Measurements from ENCODE around the gene L3MBTL2.

L3MBTL2 gene

DNA sequence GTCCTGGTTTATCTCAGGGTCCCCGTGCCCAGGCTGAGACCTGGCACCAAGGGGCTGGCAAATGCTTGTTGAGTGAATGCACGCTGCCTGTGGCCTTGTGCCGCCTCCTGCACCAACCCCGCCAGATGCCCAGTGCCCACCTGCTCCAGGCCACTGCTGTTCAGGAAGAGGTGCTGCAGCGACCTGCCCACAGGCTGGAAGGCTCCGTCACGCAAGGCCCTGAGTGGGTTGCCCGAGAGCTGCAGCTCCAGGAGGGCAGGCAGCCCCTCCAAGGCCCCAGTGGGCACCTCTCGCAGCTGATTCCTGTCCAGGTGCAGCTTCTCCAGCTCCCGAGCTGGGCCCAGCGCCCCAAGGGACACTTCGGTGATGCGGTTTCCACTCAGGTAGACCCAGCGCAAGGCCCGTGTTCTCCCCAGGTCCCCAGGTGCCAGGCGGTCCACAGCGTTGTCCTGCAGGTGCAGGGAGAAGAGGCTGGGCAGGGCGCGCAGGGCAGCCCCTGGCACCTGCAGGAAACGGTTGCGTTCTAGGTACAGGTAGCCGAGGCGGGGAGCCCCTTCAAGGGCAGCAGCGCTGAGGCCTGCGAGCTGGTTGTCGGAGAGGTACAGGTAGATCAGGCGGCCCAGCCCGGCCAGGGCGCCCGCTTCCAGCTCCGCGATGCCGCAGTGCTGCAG, 32.1 kb downstream of the L3MBTL2 start:
- TF ChIP-seq POLR2AphosphoS5 (IDR thresholded peaks at IDR 0.05; ENCODE audit: borderline replicate concordance, low read depth, low read length) (no peak), FOXP2 (optimal IDR thresholded peaks at IDR 0.05; ENCODE audit: control extremely low read depth, extremely low read length, insufficient read depth) (no peak)
- H3K27ac ChIP-seq, result no peak overlapping the region
- no peaks in the 10 kb centered on the region for H3K36me3 ChIP-seq (ENCODE audit: insufficient read depth, low read length)
- H3K9ac ChIP-seq (ENCODE audit: insufficient read length), result no peak overlapping the region
- no peak for DNase-seq (ENCODE audit: low read depth, low spot score)
- no peak overlapping the region for H3K4me3 ChIP-seq
- H3K9me3 ChIP-seq (ENCODE audit: low read depth, low read length), result no peaks in the 10 kb centered on the region

- H3K27ac ChIP-seq, result no peak overlapping the region
- no peak overlapping the region for H3K4me3 ChIP-seq
- H3K9ac ChIP-seq (ENCODE audit: insufficient read length), result no peak overlapping the region
- TF ChIP-seq POLR2AphosphoS5 (IDR thresholded peaks at IDR 0.05; ENCODE audit: borderline replicate concordance, low read depth, low read length), result no peak
- no peak for TF ChIP-seq FOXP2 (optimal IDR thresholded peaks at IDR 0.05; ENCODE audit: control extremely low read depth, extremely low read length, insufficient read depth)
- no peak for TF ChIP-seq EZH2 (IDR thresholded peaks at IDR 0.05)
- DNase-seq (ENCODE audit: low read depth, low spot score), result no peak
- no peaks in the 10 kb centered on the region for H3K9me3 ChIP-seq (ENCODE audit: low read depth, low read length)
- no peaks in the 10 kb centered on the region for H3K36me3 ChIP-seq (ENCODE audit: insufficient read depth, low read length)
Observed at GRCh38 chr22:41237707-41238569, 32.8 kb downstream of the L3MBTL2 start.

DNA sequence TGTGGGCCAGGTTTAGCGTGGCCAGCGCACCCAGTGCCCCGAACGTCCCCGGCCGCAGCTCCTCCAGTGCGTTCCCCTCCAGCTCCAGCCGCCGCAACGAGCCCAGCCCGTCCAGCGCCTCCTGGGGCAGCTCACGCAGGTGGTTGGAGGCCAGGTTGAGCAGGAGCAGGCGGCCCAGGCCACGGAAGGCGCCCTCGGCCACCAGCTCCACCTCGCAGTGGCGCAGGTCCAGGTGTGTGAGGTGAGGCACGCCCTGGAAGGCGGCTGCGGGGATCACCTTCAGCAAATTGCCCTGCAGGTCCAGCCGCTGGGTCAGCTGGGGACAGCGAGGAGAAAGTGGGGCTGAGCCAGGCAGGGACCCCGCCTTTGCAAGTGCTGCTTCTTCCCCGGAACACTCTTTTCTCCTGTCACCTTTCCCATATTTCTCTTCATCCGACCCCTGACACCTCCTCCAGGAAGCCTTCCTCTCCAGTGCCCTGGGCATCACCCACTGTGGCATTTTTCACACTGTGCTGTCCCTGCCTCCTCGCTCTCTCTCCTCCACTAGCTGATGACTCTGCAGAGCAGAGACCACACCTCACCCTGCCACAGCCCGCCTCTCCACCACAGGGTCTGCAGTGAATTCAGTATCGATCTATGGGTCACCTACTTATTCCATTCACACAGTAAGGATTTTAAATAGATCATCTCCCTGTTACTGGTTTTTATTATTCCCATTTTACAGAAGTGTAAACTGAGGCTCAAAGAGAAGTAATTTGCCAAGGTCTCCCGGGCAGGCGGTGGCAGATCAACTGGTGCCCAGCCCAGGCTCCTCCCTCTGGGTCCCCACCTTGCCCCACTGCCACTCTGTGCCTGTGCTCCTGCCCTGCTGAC, 33.7 kb downstream of the L3MBTL2 start:
- Histone ChIP-seq H3K4me3 (no peak overlapping the region), H3K27ac (no peak overlapping the region), H3K9ac (ENCODE audit: insufficient read length) (no peak overlapping the region)

GRCh38 chr22:41239443-41240128, 34.5 kb downstream of the L3MBTL2 start:
- TF ChIP-seq POLR2AphosphoS5 (IDR thresholded peaks at IDR 0.05; ENCODE audit: borderline replicate concordance, low read depth, low read length) (no peak), EZH2 (IDR thresholded peaks at IDR 0.05) (no peak)
- Histone ChIP-seq H3K36me3 (ENCODE audit: insufficient read depth, low read length) (no peaks in the 10 kb centered on the region), H3K9ac (ENCODE audit: insufficient read length) (no peak overlapping the region), H3K9me3 (ENCODE audit: low read depth, low read length) (no peaks in the 10 kb centered on the region), H3K27ac (no peak overlapping the region), H3K4me3 (no peak overlapping the region)
- DNase-seq (ENCODE audit: low read depth, low spot score), result no peak

More for the DNA sequence above, 33.7 kb downstream of the L3MBTL2 start:
- DNase-seq (ENCODE audit: low read depth, low spot score), result no peak
- Histone ChIP-seq H3K36me3 (ENCODE audit: insufficient read depth, low read length) (no peaks in the 10 kb centered on the region), H3K9me3 (ENCODE audit: low read depth, low read length) (no peaks in the 10 kb centered on the region)
- TF ChIP-seq POLR2AphosphoS5 (IDR thresholded peaks at IDR 0.05; ENCODE audit: borderline replicate concordance, low read depth, low read length) (no peak), EZH2 (IDR thresholded peaks at IDR 0.05) (no peak), FOXP2 (optimal IDR thresholded peaks at IDR 0.05; ENCODE audit: control extremely low read depth, extremely low read length, insufficient read depth) (no peak)

GRCh38 chr22:41240377-41241132, 35.4 kb downstream of the L3MBTL2 start, which contains the start of gene CHADL:
Gene CHADL, minus strand, starts transcription at chr22:41240931. Its CDS starts 50 bp downstream, at chr22:41240881.
- no peak within 1 kb of the TSS for H3K9ac ChIP-seq (ENCODE audit: insufficient read length)
- DNase-seq (ENCODE audit: low read depth, low spot score), result no peak
- H3K9me3 ChIP-seq (ENCODE audit: low read depth, low read length), result no peaks in the 10 kb centered on the region
- H3K4me3 ChIP-seq, result no peak within 1 kb of the TSS
- no peak within 1 kb of the TSS for H3K27ac ChIP-seq
- no peak for TF ChIP-seq POLR2AphosphoS5 (IDR thresholded peaks at IDR 0.05; ENCODE audit: borderline replicate concordance, low read depth, low read length)
- no peak for TF ChIP-seq FOXP2 (optimal IDR thresholded peaks at IDR 0.05; ENCODE audit: control extremely low read depth, extremely low read length, insufficient read depth)
- no peak for TF ChIP-seq EZH2 (IDR thresholded peaks at IDR 0.05)
- H3K36me3 ChIP-seq (ENCODE audit: insufficient read depth, low read length), result no peaks in the 10 kb centered on the region

DNA sequence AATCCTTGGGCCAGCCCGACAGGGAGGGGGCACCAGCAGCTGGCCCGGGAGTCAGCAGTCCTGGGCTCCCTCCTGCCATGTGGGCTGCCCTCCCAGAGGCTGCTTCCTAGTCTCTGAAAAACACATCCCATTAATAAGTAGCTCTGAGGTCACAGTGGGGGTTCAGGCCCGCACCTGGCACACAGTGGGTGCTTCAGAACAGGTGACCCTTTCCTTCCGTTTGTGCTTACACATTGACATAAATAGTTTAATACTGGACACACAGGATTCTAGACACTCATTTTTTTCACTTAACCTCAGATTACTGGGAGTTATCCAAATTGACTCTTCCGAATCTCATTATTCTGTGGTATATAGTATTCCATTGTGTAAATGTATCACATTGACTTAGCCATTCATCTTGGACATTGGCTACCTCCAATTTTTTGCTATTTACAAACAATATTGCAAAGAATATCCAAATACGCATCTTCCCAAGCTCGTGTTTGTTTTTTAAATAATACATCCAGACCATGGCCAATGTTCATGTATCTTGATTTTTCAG, 36.1 kb downstream of the L3MBTL2 start:
- Histone ChIP-seq H3K9me3 (ENCODE audit: low read depth, low read length) (no peaks in the 10 kb centered on the region), H3K9ac (ENCODE audit: insufficient read length) (no peak overlapping the region), H3K4me3 (no peak overlapping the region), H3K27ac (no peak overlapping the region), H3K36me3 (ENCODE audit: insufficient read depth, low read length) (peaks cover under 1% of the 10 kb centered on the region; the same call in 1 of the 2 replicates)
- no peak for TF ChIP-seq EZH2 (IDR thresholded peaks at IDR 0.05)
- no peak for TF ChIP-seq FOXP2 (optimal IDR thresholded peaks at IDR 0.05; ENCODE audit: control extremely low read depth, extremely low read length, insufficient read depth)
- TF ChIP-seq POLR2AphosphoS5 (IDR thresholded peaks at IDR 0.05; ENCODE audit: borderline replicate concordance, low read depth, low read length), result no peak
- DNase-seq (ENCODE audit: low read depth, low spot score), result no peak

Data from SK-N-MC (cell line).